Measurements from ENCODE around the gene HOXB13. TPM values are rescaled to one million over a fixed set of nuclear protein-coding genes. Genes with fewer than 3 reads are reported as not detected.

The HOXB13 gene
- total RNA-seq, 1 donor from 2014 or later, result not detected

DNA sequence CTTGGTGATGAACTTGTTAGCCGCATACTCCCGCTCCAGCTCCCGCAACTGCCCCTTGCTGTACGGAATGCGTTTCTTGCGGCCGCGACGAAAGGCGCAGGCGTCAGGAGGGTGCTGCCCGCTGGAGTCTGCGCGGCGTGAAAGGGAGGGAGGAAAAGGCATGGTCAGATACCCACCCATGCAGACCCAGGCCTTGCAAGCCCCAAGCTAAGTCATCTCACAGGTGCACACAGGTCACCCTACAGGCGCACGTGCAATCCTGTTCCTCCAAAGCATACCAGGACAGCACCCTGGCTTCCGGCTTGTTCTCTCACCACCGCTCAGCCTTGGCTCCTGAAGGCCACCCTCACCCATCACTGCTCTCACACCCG lies 1.6 kb downstream of the HOXB13 start:
- DNase-seq (ENCODE audit: extremely low spot score, unreplicated experiment), result no peak
- Mint-ChIP-seq H3K4me1 (ENCODE audit: unreplicated experiment) (peaks cover 7% of the 10 kb centered on the region), H3K36me3 (no peaks in the 10 kb centered on the region), H3K27ac (no peak overlapping the region), H3K9me3 (no peaks in the 10 kb centered on the region), H3K4me3 (peak overlapping the region; percentile 8), H3K27me3 (peaks cover 100% of the 10 kb centered on the region)
- TF ChIP-seq, protein P1, sequence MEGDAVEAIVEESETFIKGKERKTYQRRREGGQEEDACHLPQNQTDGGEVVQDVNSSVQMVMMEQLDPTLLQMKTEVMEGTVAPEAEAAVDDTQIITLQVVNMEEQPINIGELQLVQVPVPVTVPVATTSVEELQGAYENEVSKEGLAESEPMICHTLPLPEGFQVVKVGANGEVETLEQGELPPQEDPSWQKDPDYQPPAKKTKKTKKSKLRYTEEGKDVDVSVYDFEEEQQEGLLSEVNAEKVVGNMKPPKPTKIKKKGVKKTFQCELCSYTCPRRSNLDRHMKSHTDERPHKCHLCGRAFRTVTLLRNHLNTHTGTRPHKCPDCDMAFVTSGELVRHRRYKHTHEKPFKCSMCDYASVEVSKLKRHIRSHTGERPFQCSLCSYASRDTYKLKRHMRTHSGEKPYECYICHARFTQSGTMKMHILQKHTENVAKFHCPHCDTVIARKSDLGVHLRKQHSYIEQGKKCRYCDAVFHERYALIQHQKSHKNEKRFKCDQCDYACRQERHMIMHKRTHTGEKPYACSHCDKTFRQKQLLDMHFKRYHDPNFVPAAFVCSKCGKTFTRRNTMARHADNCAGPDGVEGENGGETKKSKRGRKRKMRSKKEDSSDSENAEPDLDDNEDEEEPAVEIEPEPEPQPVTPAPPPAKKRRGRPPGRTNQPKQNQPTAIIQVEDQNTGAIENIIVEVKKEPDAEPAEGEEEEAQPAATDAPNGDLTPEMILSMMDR (conservative IDR thresholded peaks at IDR 0.05), result no peak

DNA sequence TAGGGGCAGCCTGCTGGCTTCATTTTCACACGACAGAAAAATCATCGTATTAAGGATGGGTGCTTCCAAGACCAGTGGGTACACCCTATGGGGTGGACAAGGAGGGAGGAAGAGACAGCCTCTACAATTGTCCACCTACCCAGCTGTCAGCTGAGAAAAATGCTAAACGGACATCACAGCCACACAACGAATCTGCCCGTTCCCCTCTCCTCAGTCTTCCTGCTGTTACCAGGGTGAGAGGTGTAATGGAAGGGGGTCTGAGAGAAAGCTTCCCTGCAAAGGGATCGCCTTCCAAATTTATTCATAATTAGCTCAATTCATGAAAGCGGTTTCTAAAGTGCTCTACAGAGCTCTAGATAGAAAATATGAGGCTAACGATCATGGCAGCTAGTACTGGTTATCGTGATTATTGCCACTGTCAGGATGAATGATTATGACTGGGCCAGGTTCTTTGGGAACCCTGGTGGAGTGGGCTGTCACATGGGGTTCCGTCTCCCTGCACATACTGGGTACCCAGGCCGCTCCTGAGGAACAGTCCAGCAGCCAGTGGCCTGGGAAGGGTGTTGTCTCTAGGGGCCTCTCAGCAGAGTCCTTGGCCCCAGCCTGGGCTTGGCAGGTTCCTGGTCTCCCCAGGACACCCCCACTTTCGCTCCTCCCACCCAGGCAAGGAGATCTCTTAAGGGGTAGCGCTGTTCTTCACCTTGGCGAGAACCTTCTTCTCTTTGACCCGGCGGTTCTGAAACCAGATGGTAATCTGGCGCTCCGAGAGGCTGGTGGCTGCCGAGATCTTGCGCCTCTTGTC lies 2.2 kb downstream of the HOXB13 start:
- H3K9me3 Mint-ChIP-seq, result no peaks in the 10 kb centered on the region
- no peak for DNase-seq (ENCODE audit: extremely low spot score, unreplicated experiment)
- peaks cover 7% of the 10 kb centered on the region for H3K4me1 Mint-ChIP-seq (ENCODE audit: unreplicated experiment)
- H3K27ac Mint-ChIP-seq, result no peak overlapping the region
- H3K27me3 Mint-ChIP-seq, result peaks cover 100% of the 10 kb centered on the region
- TF ChIP-seq, protein P1 (conservative IDR thresholded peaks at IDR 0.05), result no peak
- H3K4me3 Mint-ChIP-seq, result no peak overlapping the region
- no peaks in the 10 kb centered on the region for H3K36me3 Mint-ChIP-seq

DNA sequence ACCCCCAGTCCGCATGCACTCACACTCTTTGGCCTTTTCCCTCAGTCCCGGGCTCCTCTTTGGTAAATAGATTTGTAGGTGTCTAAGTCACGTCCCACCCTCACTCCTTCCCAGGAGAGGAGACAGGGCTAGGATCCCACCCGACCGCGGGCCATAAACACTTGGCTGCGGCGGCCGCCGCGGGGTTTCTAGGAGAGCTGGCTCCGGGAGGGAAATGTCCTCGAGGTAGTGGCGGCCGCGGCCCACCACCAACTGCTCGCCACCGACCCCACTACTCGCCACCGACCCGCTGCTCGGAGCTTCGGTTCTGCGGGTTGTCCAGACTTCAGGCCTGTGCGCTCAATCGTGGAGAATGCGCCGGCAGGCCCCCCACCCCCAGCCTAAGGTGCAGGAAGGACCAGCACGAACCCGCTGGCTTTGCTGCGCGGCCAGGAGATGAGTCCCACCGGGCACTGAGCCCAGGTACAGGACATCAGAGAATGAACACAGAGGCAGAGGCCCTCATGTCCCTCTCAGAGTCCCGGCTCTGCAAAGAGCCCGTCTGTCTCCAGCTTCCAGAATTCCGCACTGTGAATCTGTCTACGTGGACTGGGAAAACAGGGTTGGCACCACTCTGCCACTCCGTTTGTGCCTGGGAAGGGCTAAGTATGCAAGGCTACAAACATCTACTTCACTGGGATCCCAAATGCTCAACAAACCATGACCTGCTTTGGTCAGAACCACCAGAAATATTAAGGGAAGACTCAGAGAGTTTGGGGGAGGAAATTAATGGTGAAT lies 3.1 kb downstream of the HOXB13 start:
- H3K4me1 Mint-ChIP-seq (ENCODE audit: unreplicated experiment), result peaks cover 7% of the 10 kb centered on the region
- DNase-seq (ENCODE audit: extremely low spot score, unreplicated experiment), result no peak
- no peak overlapping the region for H3K4me3 Mint-ChIP-seq
- no peaks in the 10 kb centered on the region for H3K9me3 Mint-ChIP-seq
- no peaks in the 10 kb centered on the region for H3K36me3 Mint-ChIP-seq
- TF ChIP-seq, protein P1 (conservative IDR thresholded peaks at IDR 0.05), result no peak
- H3K27ac Mint-ChIP-seq, result no peak overlapping the region
- peaks cover 100% of the 10 kb centered on the region for H3K27me3 Mint-ChIP-seq

DNA sequence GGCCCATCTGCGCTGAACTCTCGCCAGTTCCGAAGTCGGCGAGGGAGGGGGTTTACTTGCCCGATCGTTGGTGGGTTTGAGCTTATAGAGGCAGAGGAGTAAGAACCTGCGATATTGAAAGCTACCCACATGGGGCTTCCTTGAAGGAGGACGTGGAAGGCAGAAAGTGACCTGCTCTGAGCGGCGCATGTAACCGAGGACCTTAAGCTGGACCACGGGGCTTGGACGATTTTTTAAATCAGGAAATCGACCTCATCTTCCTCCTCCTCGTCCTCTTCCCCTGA lies 3.6 kb downstream of the HOXB13 start:
- no peaks in the 10 kb centered on the region for H3K9me3 Mint-ChIP-seq
- no peak overlapping the region for H3K27ac Mint-ChIP-seq

DNA sequence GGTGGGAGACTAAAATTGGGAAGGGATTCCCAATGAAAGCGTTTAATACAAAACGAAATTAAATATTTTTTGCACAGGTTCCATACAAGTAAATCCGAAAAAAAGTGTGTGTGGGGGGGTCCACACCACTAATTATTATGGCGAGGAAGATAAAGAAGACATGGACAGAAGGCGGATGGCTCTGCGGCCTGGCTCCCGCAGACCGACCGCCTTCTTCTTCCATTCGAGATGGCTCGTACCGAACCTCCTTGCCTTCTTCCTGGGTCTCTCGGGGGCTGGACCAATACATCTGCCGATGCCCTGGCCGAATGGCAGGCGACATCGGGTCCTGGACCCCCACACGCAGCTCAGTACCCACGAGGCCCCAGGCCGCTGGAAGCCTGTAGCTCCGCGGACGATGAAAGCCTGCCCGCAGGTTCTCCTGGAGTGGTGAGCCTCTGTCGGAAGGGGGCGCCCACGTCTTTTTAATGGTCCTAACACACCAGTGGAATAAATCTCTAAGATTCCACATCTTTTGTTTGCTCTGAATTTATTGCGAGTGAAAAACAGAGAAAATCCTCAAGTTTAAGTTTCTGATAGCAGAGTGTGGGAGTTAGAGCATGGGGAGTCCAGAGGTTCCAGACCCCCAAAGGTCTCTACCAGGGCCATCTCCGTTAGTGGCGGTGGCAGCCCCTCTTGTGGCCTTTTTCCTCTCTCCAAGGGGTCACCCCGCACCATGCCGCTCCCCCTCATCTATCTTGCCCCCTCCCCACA lies 4.1 kb downstream of the HOXB13 start:
- TF ChIP-seq, protein P1 (conservative IDR thresholded peaks at IDR 0.05), result peak; percentile 84
- Mint-ChIP-seq H3K27ac (peak overlapping the region; percentile 50), H3K4me3 (peak overlapping the region; percentile 82), H3K36me3 (no peaks in the 10 kb centered on the region), H3K27me3 (peaks cover 100% of the 10 kb centered on the region), H3K9me3 (no peaks in the 10 kb centered on the region), H3K4me1 (ENCODE audit: unreplicated experiment) (peaks cover 9% of the 10 kb centered on the region)
- peak; percentile 86 for DNase-seq (ENCODE audit: extremely low spot score, unreplicated experiment)

More for the DNA sequence above, 3.6 kb downstream of the HOXB13 start:
- H3K4me3 Mint-ChIP-seq, result no peak overlapping the region
- DNase-seq (ENCODE audit: extremely low spot score, unreplicated experiment), result no peak
- peaks cover 11% of the 10 kb centered on the region for H3K4me1 Mint-ChIP-seq (ENCODE audit: unreplicated experiment)
- no peaks in the 10 kb centered on the region for H3K36me3 Mint-ChIP-seq
- H3K27me3 Mint-ChIP-seq, result peaks cover 100% of the 10 kb centered on the region
- TF ChIP-seq, protein P1 (conservative IDR thresholded peaks at IDR 0.05), result no peak

Measured in type B pancreatic cell (in vitro differentiated cells).